ENCODE data around the gene C3orf52.

The C3orf52 gene

GRCh38 chr3:112132975-112133448 is 46.8 kb downstream of the C3orf52 start, which contains the start of gene GCSAM:
Gene GCSAM, minus strand, starts transcription at chr3:112133248. Its CDS starts 128 bp downstream, at chr3:112133120.
- TF ChIP-seq, protein P1, sequence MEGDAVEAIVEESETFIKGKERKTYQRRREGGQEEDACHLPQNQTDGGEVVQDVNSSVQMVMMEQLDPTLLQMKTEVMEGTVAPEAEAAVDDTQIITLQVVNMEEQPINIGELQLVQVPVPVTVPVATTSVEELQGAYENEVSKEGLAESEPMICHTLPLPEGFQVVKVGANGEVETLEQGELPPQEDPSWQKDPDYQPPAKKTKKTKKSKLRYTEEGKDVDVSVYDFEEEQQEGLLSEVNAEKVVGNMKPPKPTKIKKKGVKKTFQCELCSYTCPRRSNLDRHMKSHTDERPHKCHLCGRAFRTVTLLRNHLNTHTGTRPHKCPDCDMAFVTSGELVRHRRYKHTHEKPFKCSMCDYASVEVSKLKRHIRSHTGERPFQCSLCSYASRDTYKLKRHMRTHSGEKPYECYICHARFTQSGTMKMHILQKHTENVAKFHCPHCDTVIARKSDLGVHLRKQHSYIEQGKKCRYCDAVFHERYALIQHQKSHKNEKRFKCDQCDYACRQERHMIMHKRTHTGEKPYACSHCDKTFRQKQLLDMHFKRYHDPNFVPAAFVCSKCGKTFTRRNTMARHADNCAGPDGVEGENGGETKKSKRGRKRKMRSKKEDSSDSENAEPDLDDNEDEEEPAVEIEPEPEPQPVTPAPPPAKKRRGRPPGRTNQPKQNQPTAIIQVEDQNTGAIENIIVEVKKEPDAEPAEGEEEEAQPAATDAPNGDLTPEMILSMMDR (IDR thresholded peaks at IDR 0.05; ENCODE audit: borderline replicate concordance, control extremely low read depth, extremely low read depth, insufficient read depth, missing control alignments): no peak
- peak; percentile 55 for DNase-seq (ENCODE audit: low spot score)
- in situ Hi-C loops (cut with MboI; ENCODE audit: low sequenced_read_pairs, unreplicated experiment): loop anchor here (25.0 kb wide), 1 partner anchor 854 kb away; the partner anchor contains the start of genes CD200R1 and GTPBP8

DNA sequence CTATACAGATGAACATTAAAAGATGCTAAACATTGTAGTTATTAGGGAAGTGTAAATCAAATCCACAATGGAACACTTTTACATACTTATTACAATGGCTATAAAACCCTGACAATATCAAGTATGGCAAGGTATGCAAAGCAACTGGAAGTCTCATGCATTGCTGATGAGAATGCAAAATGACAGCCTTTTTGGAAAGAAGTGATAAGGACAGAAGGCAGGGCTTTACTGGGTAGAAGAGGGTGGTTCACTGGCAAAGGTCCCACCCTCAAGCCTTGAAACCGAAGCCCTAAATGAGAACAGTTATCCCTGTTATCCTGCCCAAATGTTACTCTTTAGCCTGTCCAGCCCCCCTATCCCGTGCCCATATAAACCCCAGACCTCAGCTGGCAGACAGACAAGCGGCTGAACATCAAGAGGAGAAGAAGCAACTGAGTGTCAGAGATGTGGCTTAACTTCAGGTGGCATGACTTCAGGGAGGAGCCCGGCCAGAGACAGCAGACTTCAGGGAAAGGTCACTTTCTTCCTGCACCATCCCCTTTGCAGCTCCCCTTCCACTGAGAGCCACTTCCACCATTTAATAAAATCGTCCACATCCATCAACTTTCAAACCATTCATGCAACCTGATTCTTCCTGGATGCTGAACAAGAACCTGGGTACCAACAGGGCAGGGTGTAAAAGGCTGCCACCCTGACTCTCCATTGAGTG is 47.6 kb downstream of the C3orf52 start:
- no peak for DNase-seq (ENCODE audit: low spot score)
- TF ChIP-seq, protein P1 (IDR thresholded peaks at IDR 0.05; ENCODE audit: borderline replicate concordance, control extremely low read depth, extremely low read depth, insufficient read depth, missing control alignments): no peak
- in situ Hi-C loops (cut with MboI; ENCODE audit: low sequenced_read_pairs, unreplicated experiment): loop anchor here (25.0 kb wide), 1 partner anchor 854 kb away; the partner anchor contains the start of genes CD200R1 and GTPBP8

- no peak for DNase-seq (ENCODE audit: low spot score)
- in situ Hi-C loops (cut with MboI; ENCODE audit: low sequenced_read_pairs, unreplicated experiment): loop anchor here (25.0 kb wide), 1 partner anchor 853 kb away; the partner anchor contains the start of genes CD200R1 and GTPBP8
- TF ChIP-seq, protein P1 (IDR thresholded peaks at IDR 0.05; ENCODE audit: borderline replicate concordance, control extremely low read depth, extremely low read depth, insufficient read depth, missing control alignments): no peak
Measured at GRCh38 chr3:112134335-112135124, 48.3 kb downstream of the C3orf52 start.

GRCh38 chr3:112136046-112136445 is 49.9 kb downstream of the C3orf52 start:
- TF ChIP-seq, protein P1 (IDR thresholded peaks at IDR 0.05; ENCODE audit: borderline replicate concordance, control extremely low read depth, extremely low read depth, insufficient read depth, missing control alignments): no peak
- in situ Hi-C loops (cut with MboI; ENCODE audit: low sequenced_read_pairs, unreplicated experiment): loop anchor here (25.0 kb wide), 1 partner anchor 851 kb away; the partner anchor contains the start of genes CD200R1 and GTPBP8
- no peak for DNase-seq (ENCODE audit: low spot score)

GRCh38 chr3:112136959-112137693 is 50.9 kb downstream of the C3orf52 start:
- DNase-seq (ENCODE audit: low spot score): peak; percentile 29
- in situ Hi-C loops (cut with MboI; ENCODE audit: low sequenced_read_pairs, unreplicated experiment): loop anchor here (25.0 kb wide), 1 partner anchor 850 kb away; the partner anchor contains the start of genes CD200R1 and GTPBP8
- TF ChIP-seq, protein P1 (IDR thresholded peaks at IDR 0.05; ENCODE audit: borderline replicate concordance, control extremely low read depth, extremely low read depth, insufficient read depth, missing control alignments): peak; percentile 59
